Peyer's patch (tissue), 4 donors: ENCODE results near the gene ZC3H4.

Experiments
- POLR2A ChIP-seq, 2 donors: fragments of 450-650 bp; IDR thresholded peaks; one replicate each; pipeline ENCODE4 v1.5.1; 2017; ENCODE audit warnings: antibody characterized with exemption in 2 of 2, mild to moderate bottlenecking in 2 of 2, moderate library complexity in 2 of 2
- TF ChIP-seq, protein P1 (sequence below), 6 experiments: fragments of 450-650 bp in 4 of 6; fragments of 200-600 bp in 2 of 6; sonication (generic) in 1 of 6; IDR thresholded peaks; one replicate each; pipeline ENCODE4 v1.5.1; 2017 to 2019; ENCODE audit warnings: antibody characterized with exemption in 6 of 6, mild to moderate bottlenecking in 3 of 6, moderate library complexity in 1 of 6

DNA sequence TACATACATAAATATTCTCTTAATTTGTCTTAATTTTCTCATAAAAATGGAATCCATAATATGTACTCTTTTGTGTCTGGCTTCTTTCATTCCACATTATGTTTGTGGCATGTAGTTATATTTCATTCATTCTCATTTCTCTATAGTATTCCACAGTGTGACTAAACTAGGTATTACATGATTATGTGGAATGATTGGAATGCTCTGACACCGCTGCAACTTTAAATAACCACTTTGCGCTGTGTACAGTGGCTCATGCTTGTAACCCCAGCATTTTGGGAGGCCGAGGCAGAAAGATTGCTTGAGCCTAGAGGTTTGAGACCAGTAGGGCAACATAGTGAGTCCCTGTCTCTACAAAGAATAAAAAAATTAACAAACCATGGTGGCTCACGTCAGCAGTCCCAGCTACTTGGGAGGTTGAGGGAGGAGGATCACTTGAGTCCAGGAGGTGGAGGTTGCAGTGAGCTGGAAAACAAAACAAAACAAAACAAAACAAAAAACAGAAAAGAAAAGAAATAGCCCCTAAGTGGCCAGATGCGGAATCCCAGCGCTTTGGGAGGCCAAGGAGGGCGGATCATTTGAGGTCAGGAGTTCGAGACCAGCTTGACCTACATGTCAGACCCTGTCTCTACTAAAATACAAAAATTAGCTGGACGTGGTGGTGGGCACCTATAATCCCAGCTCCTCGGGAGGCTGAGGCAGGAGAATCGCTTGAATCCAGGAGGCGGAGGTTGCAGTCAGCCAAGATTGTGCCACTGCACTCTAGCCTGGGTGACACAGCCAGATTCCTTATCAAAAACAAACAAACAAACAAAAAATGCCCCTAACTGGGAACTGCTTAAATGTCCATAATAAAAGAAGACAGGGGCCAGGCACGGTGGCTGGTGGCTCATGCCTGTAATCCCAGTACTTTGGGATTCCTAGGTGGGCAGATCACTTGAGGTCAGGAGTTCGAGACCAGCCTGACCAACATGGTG is 9.1 kb upstream of the ZC3H4 start:
- no peak for TF ChIP-seq POLR2A (IDR thresholded peaks at IDR 0.05)
- TF ChIP-seq, protein P1, sequence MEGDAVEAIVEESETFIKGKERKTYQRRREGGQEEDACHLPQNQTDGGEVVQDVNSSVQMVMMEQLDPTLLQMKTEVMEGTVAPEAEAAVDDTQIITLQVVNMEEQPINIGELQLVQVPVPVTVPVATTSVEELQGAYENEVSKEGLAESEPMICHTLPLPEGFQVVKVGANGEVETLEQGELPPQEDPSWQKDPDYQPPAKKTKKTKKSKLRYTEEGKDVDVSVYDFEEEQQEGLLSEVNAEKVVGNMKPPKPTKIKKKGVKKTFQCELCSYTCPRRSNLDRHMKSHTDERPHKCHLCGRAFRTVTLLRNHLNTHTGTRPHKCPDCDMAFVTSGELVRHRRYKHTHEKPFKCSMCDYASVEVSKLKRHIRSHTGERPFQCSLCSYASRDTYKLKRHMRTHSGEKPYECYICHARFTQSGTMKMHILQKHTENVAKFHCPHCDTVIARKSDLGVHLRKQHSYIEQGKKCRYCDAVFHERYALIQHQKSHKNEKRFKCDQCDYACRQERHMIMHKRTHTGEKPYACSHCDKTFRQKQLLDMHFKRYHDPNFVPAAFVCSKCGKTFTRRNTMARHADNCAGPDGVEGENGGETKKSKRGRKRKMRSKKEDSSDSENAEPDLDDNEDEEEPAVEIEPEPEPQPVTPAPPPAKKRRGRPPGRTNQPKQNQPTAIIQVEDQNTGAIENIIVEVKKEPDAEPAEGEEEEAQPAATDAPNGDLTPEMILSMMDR (IDR thresholded peaks at IDR 0.05) = no peak
